GM19035 (cell line): ENCODE data around the gene NTN1.

Experiments
- ATAC-seq: cut with Tn5 transposase; IDR thresholded peaks from one replicate; pipeline ENCODE4 v1.9.1; 2021; ENCODE audit not compliant: unreplicated experiment

NTN1 gene

GRCh38 chr17:9004961-9005285 is 16.4 kb upstream of the NTN1 start:
- ATAC-seq: no peak

GRCh38 chr17:9006175-9006767 is 15.0 kb upstream of the NTN1 start:
- no peak for ATAC-seq

- no peak for ATAC-seq
Observed at GRCh38 chr17:9007052-9007714, 14.1 kb upstream of the NTN1 start.

DNA sequence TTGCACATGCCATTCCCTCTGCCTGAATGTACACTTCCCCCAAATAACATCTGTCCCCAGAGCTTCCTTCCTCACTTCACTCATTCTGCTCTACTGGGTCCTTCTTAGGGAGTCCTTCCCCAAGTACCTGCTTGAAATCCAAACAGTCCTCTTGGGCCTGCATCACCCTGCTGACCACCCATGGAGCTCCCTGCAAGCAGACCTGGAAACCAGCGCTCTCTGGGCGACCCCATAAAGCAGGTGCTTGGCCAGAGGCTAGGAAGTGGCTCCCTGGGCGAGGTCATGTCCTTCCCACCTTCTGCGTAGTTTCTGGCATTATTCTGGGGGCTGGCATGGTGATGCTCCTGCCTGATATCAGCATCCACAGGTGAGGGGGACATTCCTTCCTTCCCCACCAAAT is 12.2 kb upstream of the NTN1 start:
- no peak for ATAC-seq

GRCh38 chr17:9009737-9010136 is 11.6 kb upstream of the NTN1 start:
- ATAC-seq: no peak

- ATAC-seq: no peak
Observed at GRCh38 chr17:9011001-9011400, 10.3 kb upstream of the NTN1 start.

- ATAC-seq: no peak
Observed at GRCh38 chr17:9016941-9017552, 4.3 kb upstream of the NTN1 start.

DNA sequence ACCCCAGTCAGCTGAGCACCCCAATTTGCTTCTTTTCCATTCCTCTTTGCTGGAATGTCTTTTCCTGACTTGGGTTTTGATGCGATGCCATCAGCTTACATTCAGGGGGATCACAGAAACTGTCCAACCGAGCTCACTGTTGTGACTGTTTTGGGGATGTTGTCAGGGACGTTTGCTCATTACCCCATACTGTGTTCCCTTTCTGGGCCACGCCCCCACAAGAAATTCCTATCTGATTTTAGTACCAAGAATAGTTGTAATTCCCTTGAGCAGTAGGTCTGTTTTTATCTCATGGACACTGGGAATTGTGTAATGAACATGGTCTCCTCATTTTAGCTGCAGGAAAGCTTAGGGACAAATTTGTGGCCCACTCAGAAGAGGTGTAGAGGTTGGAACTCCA is 2.6 kb upstream of the NTN1 start:
- no peak for ATAC-seq

DNA sequence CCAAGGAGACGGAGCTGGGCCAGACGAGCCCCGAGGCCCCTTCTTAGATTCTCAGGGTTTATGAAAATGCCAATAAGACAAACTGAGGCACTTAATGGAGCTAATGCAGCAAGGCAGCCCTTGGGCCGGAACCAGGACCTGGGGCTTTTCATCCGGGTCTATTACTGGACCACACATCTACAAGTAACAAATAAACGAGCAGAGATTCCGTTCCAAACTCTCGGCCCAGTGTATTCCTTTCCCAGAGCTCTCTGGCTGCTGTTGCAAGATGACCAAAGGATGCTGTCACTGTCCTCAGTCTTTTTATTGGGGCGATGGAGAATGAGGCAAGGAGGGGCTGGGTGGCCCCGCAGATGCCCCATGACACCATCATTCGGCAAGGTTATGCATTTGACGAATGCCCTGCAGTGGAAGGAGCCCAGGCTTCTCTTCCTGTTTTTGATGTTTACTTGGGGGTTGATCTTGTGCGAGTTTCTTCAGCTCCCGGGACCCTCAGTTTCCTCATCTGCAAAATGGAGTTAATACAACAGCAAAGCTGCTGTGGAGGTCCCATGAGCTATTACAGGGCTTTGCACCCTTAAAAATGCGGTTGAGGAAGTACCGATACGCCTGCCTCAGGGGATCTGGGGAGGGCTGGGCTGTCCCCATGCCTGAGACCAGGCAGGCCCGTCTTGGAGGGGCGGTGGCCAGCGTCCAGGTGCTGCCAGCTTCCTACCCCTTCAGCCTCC is 1.1 kb upstream of the NTN1 start:
- no peak for ATAC-seq

DNA sequence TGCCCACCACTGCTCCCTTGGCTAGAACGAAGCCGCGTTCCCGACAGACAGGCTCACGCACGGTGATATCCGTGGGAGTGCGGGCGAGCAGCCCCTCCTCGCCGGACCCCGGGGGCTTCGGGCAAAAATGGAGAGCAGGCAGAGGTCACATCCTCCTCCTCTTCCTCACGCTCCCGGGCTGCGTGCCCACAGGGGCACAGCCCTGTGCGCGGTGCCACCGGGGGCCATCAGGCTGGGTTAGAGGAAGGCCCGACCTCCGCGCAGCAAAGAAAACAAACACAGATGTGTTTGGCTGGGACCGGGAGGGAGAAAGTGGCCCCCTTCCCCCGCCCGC is 519 bp upstream of the NTN1 start:
- no peak for ATAC-seq

GRCh38 chr17:9021992-9022572 is 772 bp downstream of the NTN1 start:
- ATAC-seq: no peak

DNA sequence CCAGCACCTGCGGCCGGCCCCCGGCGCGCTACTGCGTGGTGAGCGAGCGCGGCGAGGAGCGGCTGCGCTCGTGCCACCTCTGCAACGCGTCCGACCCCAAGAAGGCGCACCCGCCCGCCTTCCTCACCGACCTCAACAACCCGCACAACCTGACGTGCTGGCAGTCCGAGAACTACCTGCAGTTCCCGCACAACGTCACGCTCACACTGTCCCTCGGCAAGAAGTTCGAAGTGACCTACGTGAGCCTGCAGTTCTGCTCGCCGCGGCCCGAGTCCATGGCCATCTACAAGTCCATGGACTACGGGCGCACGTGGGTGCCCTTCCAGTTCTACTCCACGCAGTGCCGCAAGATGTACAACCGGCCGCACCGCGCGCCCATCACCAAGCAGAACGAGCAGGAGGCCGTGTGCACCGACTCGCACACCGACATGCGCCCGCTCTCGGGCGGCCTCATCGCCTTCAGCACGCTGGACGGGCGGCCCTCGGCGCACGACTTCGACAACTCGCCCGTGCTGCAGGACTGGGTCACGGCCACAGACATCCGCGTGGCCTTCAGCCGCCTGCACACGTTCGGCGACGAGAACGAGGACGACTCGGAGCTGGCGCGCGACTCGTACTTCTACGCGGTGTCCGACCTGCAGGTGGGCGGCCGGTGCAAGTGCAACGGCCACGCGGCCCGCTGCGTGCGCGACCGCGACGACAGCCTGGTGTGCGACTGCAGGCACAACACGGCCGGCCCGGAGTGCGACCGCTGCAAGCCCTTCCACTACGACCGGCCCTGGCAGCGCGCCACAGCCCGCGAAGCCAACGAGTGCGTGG is 1.5 kb downstream of the NTN1 start:
- no peak for ATAC-seq

GRCh38 chr17:9023392-9024218 is 2.3 kb downstream of the NTN1 start:
- ATAC-seq: no peak

DNA sequence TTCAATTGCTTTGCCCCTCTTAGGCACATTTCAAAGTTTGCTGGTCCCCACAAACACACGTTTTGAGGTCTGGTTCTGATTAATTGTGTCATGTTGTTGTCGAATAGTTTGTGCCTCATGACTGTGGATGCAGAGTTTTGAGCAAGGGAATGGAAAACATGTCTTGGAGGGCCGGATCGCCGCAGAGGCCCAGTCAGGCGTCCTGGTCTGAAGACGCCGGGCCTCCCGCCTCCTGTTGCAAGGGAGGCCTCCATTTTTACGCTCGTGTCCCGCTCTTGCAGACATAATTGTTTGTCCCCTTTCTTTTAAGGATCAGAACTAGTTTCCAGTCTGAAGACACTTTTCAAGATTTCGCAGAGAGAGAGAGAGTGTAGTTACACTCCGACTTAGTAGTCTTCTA is 3.2 kb downstream of the NTN1 start:
- no peak for ATAC-seq

GRCh38 chr17:9026741-9027140 is 5.4 kb downstream of the NTN1 start:
- ATAC-seq: no peak

GRCh38 chr17:9028202-9028987 is 7.1 kb downstream of the NTN1 start:
- no peak for ATAC-seq

GRCh38 chr17:9028988-9029570 is 7.8 kb downstream of the NTN1 start:
- no peak for ATAC-seq

GRCh38 chr17:9032151-9032550 is 10.8 kb downstream of the NTN1 start:
- no peak for ATAC-seq

GRCh38 chr17:9032583-9032982 is 11.3 kb downstream of the NTN1 start:
- ATAC-seq: no peak
